Smooth muscle cell (in vitro differentiated cells): ENCODE data around the gene BRD4. TPM values are rescaled to one million over a fixed set of nuclear protein-coding genes. Genes with fewer than 3 reads are reported as not detected.

ENCODE experiments used
- DNase-seq: peaks from one replicate; lab custom pipeline; 2025; ENCODE audit not compliant: unreplicated experiment; lab: John Stamatoyannopoulos, UW
- H2AFZ ChIP-seq: fragments of 200-600 bp; sonication (generic); 2 replicates; pipeline ENCODE4 v1.6.0; 2016; ENCODE audit warnings: antibody characterized with exemption, low read depth, mild to moderate bottlenecking
- H3F3A ChIP-seq: fragments of 200-600 bp; sonication (generic); 2 replicates; pipeline ENCODE4 v1.6.0; 2017; ENCODE audit warnings: antibody characterized with exemption, low read depth
- H3K27ac ChIP-seq: fragments of 200-600 bp; sonication (generic); 2 replicates; pipeline ENCODE4 v1.5.1; 2016; ENCODE audit warnings: low read depth, mild to moderate bottlenecking
- H3K27me3 ChIP-seq: fragments of 200-600 bp; sonication (generic); 2 replicates; pipeline ENCODE4 v1.6.1; 2016; ENCODE audit warnings: low read depth, mild to moderate bottlenecking
- H3K36me3 ChIP-seq: fragments of 200-600 bp; sonication (generic); 2 replicates; pipeline ENCODE4 v1.5.1; 2016; ENCODE audit warnings: low read depth
- H3K4me1 ChIP-seq: fragments of 200-600 bp; sonication (generic); 2 replicates; pipeline ENCODE4 v1.5.1; 2016; ENCODE audit warnings: low read depth
- H3K4me2 ChIP-seq: fragments of 200-600 bp; sonication (generic); 2 replicates; pipeline ENCODE4 v1.6.0; 2016; ENCODE audit warnings: mild to moderate bottlenecking
- H3K4me3 ChIP-seq: fragments of 200-600 bp; sonication (generic); 2 replicates; pipeline ENCODE4 v1.5.1; 2016; ENCODE audit warnings: mild to moderate bottlenecking
- H3K79me2 ChIP-seq: fragments of 200-600 bp; sonication (generic); 2 replicates; pipeline ENCODE4 v1.6.0; 2016; ENCODE audit warnings: low read depth, mild to moderate bottlenecking
- H3K9ac ChIP-seq: fragments of 200-600 bp; sonication (generic); 2 replicates; pipeline ENCODE4 v1.6.0; 2016; ENCODE audit warnings: low read depth
- H3K9me3 ChIP-seq: fragments of 200-600 bp; sonication (generic); replicated peaks from 2 replicates; pipeline ENCODE4 v1.5.1; 2016; ENCODE audit warnings: low read depth
- H4K20me1 ChIP-seq: fragments of 200-600 bp; sonication (generic); 2 replicates; pipeline ENCODE4 v1.6.0; 2016; ENCODE audit warnings: low read depth
- WGBS: methylation state at CpG from one replicate; pipeline ENCODE4 v1.1.7; 2016; ENCODE audit warnings: low lambda C conversion rate; 5-methylcytosine and 5-hydroxymethylcytosine counted together
- polyA plus RNA-seq: library from polyadenylated mRNA; unstranded; fragments of >200 nt; fragmentation: Nextera tagmentation; extraction: Ambion mirVana; gene quantifications from 2 replicates; pipeline ENCODE4 v1.2.1, GENCODE V29; 2016
- total RNA-seq: library from RNA; depleted of rRNA; stranded (reverse); fragments of >200 nt; gene quantifications from 2 replicates; pipeline ENCODE4 v1.2.3, GENCODE V29; 2014
- TF ChIP-seq, protein P1 (sequence below): fragments of 200-600 bp; sonication (generic); IDR thresholded peaks from 2 replicates; pipeline ENCODE4 v1.5.1; 2017; ENCODE audit warnings: borderline replicate concordance, mild to moderate bottlenecking, antibody characterized with exemption; ENCODE audit not compliant: insufficient read depth, poor library complexity, severe bottlenecking

BRD4 gene
- total and polyA plus RNA-seq, 2 experiments from 2014 or later: 24.1 to 102 TPM

GRCh38 chr19:15321739-15322138 is 10.6 kb downstream of the BRD4 start:
- no peak overlapping the region for H2AFZ ChIP-seq
- WGBS: 86% methylated on average over 2 of the region's 2 CpGs
- peaks cover 100% of the 10 kb centered on the region for H3K79me2 ChIP-seq
- H3K9me3 ChIP-seq: no peaks in the 10 kb centered on the region
- no peak overlapping the region for H3K4me3 ChIP-seq
- H4K20me1 ChIP-seq: peaks cover 100% of the 10 kb centered on the region
- no peak overlapping the region for H3K9ac ChIP-seq
- H3K36me3 ChIP-seq: no peaks in the 10 kb centered on the region
- peaks cover 3% of the 10 kb centered on the region for H3F3A ChIP-seq
- no peak overlapping the region for H3K27ac ChIP-seq
- no peak for DNase-seq
- H3K27me3 ChIP-seq: no peaks in the 10 kb centered on the region
- peaks cover 34% of the 10 kb centered on the region for H3K4me1 ChIP-seq
- no peak overlapping the region for H3K4me2 ChIP-seq
- TF ChIP-seq, protein P1, sequence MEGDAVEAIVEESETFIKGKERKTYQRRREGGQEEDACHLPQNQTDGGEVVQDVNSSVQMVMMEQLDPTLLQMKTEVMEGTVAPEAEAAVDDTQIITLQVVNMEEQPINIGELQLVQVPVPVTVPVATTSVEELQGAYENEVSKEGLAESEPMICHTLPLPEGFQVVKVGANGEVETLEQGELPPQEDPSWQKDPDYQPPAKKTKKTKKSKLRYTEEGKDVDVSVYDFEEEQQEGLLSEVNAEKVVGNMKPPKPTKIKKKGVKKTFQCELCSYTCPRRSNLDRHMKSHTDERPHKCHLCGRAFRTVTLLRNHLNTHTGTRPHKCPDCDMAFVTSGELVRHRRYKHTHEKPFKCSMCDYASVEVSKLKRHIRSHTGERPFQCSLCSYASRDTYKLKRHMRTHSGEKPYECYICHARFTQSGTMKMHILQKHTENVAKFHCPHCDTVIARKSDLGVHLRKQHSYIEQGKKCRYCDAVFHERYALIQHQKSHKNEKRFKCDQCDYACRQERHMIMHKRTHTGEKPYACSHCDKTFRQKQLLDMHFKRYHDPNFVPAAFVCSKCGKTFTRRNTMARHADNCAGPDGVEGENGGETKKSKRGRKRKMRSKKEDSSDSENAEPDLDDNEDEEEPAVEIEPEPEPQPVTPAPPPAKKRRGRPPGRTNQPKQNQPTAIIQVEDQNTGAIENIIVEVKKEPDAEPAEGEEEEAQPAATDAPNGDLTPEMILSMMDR: no peak

DNA sequence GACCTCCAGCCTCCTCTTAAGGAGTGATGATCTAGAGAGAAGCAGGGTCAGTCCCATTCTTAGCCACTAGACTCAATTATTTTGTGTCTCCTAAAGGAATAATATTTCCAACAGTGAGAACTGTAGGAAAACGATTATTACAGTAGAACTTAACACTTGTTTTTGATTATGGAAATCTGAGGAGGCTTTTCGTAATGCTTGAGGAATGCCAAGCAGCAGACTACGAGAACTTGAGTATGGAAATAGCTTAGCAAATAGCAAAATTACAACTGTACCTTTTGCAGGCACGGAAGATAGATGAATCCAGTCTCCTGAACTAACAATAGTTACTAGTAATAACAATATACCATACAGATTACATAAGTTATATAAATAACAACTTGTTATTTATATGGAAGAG is 12.2 kb downstream of the BRD4 start:
- DNase-seq: no peak
- H3K4me3 ChIP-seq: no peak overlapping the region
- H3K79me2 ChIP-seq: peaks cover 100% of the 10 kb centered on the region
- H3K27me3 ChIP-seq: no peaks in the 10 kb centered on the region
- H3K4me1 ChIP-seq: peaks cover 32% of the 10 kb centered on the region
- 65% methylated on average over 4 of the region's 4 CpGs for WGBS
- H3K36me3 ChIP-seq: no peaks in the 10 kb centered on the region
- TF ChIP-seq, protein P1: no peak
- H3F3A ChIP-seq: peaks cover 3% of the 10 kb centered on the region
- peaks cover 100% of the 10 kb centered on the region for H4K20me1 ChIP-seq
- no peak overlapping the region for H2AFZ ChIP-seq
- H3K9ac ChIP-seq: no peak overlapping the region
- peak overlapping the region; percentile 41 for H3K27ac ChIP-seq
- H3K9me3 ChIP-seq: no peaks in the 10 kb centered on the region
- peak overlapping the region; percentile 37 for H3K4me2 ChIP-seq

DNA sequence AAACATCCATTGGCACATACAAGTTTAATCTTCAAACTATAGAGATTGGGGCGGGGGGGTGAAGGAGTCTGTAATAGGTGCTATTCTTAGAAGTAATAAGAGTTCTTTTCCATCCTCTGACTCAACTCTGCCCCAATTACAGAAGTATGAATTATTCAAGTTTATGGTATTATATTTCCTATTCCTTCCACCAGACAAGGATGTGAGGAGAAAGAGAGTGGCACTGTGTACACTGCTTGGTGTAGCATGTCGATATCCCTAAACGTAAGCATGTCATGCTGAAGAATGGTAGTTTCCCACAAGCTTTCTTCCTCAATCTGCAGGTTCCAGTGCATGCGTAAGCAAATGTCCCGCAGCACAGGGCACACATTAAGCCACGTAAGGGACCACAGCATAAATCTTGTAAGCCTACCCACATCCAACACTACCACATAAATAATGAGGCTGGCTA is 14.1 kb downstream of the BRD4 start:
- TF ChIP-seq, protein P1: no peak
- H3K36me3 ChIP-seq: no peaks in the 10 kb centered on the region
- H3K4me2 ChIP-seq: peak overlapping the region; percentile 11
- peaks cover 100% of the 10 kb centered on the region for H3K79me2 ChIP-seq
- H3K4me3 ChIP-seq: no peak overlapping the region
- no peak for DNase-seq
- peaks cover 100% of the 10 kb centered on the region for H4K20me1 ChIP-seq
- H3K4me1 ChIP-seq: peaks cover 28% of the 10 kb centered on the region
- H3K27ac ChIP-seq: peak overlapping the region; percentile 77
- H3K9me3 ChIP-seq: no peaks in the 10 kb centered on the region
- H3F3A ChIP-seq: peaks cover 3% of the 10 kb centered on the region
- WGBS: 70% methylated on average over 6 of the region's 6 CpGs
- H3K9ac ChIP-seq: no peak overlapping the region
- H2AFZ ChIP-seq: no peak overlapping the region
- H3K27me3 ChIP-seq: no peaks in the 10 kb centered on the region

DNA sequence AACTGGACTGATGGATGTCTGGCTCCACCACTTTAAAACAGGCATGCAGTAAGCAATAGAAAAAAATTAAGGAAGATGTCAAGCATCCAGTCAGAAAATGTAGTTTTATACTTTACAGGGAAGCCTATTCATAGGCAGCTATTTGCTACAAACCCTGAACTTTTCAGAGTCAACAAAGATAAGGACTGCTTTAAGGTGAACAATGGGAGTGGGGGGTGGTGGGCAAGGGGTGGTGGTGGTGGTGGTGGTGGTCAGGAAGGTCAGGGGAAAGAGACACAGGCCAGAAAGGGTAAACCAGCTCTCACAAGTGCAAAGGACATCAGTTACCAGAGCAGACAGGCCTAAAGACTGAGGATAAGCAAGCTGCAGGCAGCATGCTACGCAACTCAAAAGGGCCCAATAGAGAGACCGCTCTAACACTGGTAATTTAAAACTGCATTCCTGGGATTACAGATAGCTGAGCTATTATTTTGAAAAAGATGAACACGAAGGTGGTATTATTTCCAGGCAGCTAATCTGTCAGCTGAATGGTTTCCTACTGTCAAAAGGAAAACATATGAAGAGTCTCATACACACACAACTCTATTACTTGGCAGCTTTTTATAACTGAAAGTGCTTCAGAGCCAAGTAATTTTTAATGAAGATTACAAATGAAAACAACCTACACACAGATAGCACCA is 14.8 kb downstream of the BRD4 start:
- peak overlapping the region; percentile 77 for H3K27ac ChIP-seq
- no peak overlapping the region for H3K9ac ChIP-seq
- peaks cover 100% of the 10 kb centered on the region for H3K79me2 ChIP-seq
- 47% methylated on average over 3 of the region's 3 CpGs for WGBS
- peak overlapping the region; percentile 32 for H3K4me2 ChIP-seq
- H3K36me3 ChIP-seq: no peaks in the 10 kb centered on the region
- H3K4me3 ChIP-seq: no peak overlapping the region
- H3K9me3 ChIP-seq: no peaks in the 10 kb centered on the region
- no peak for DNase-seq
- H3K27me3 ChIP-seq: no peaks in the 10 kb centered on the region
- H3F3A ChIP-seq: peaks cover 3% of the 10 kb centered on the region
- TF ChIP-seq, protein P1: no peak
- H3K4me1 ChIP-seq: peaks cover 28% of the 10 kb centered on the region
- H4K20me1 ChIP-seq: peaks cover 100% of the 10 kb centered on the region
- no peak overlapping the region for H2AFZ ChIP-seq
